ENCODE data around the gene VPS26C. TPM values are rescaled to one million over a fixed set of nuclear protein-coding genes. Genes with fewer than 3 reads are reported as not detected.
A peak's percentile ranks its signal among the peaks of the same experiment; 100 is the strongest.

VPS26C gene
- total and polyA plus RNA-seq, 2 of the 13 experiments (the other 11 are each of a cell fraction or from before 2014, with no cell fraction given): 30.3 to 39.7 TPM

DNA sequence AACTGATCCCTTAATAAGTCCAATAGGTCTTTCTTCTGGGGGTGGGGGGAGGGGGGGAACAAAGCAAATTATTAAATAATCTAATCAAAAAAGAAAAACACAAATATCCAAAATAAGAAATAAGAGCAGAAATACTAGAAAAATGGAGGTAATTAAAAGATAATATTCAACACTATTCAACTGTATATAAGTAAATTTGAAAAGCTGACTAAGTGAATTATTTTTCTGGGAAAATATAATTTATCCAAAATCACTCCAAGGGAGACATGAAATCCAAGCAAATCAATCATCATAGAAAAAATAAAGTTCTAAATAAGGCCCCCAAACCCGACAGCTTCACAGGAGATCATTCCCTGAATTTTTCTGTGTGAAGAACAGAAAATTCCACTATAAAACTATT, 18.8 kb downstream of the VPS26C start:
- Histone ChIP-seq H3K27me3 (ENCODE audit: control insufficient read depth in 1 of 2, insufficient read depth in 2 of 2, low read length in 2 of 2) (no peaks in the 10 kb centered on the region), H3K79me2 (ENCODE audit: insufficient read depth, low read length) (peaks cover 70% of the 10 kb centered on the region), H2AFZ (ENCODE audit: low read length) (no peak overlapping the region), H3K4me1 (ENCODE audit: insufficient read depth, low read length) (no peaks in the 10 kb centered on the region), H3K9ac (ENCODE audit: insufficient read depth, low read depth, low read length) (no peak overlapping the region), H4K20me1 (ENCODE audit: insufficient read depth, low read length) (no peaks in the 10 kb centered on the region), H3K36me3 (replicated peaks in 1 of 2; ENCODE audit: control insufficient read depth in 1 of 2, insufficient read depth in 2 of 2, low read length in 2 of 2) (no peaks in the 10 kb centered on the region), H3K4me2 (ENCODE audit: low read depth, low read length) (no peak overlapping the region), H3K27ac (ENCODE audit: extremely low read length, insufficient read depth, low read length) (no peak overlapping the region), H3K9me3 (ENCODE audit: low read length) (no peaks in the 10 kb centered on the region), H3K4me3 (replicated peaks in 1 of 3; ENCODE audit: insufficient read depth in 1 of 3, low read depth in 2 of 3, low read length in 3 of 3) (no peak overlapping the region)
- no TSS peak for BruUV-seq (replicated peaks)
- WGBS (ENCODE audit: low lambda C conversion rate): 97% methylated on average over 1 of the region's 1 CpG
- no peak for ATAC-seq
- in situ Hi-C loops (cut with HindIII; ENCODE audit: extremely low pct_ligation_motif_present, low pct_unique_long_range_greater_than_20kb) (no loop called here), intact Hi-C loops (cut with micrococcal nuclease; ENCODE audit: unreplicated experiment) (no loop called here)
- CTCF ChIA-PET (ENCODE audit: low intra/inter-chr PET ratio, low total read pairs): no interaction called here
- TF ChIP-seq NFRKB (IDR thresholded peaks at IDR 0.05) (no peak), EP300 (IDR thresholded peaks at IDR 0.05; ENCODE audit: low read depth in 2 of 2, low read length in 2 of 2) (no peak), EP300 (CRISPR knock-in tag; IDR thresholded peaks at IDR 0.05; ENCODE audit: borderline replicate concordance) (no peak), SYNCRIP (IDR thresholded peaks at IDR 0.05; ENCODE audit: insufficient read depth, low read depth, low read length) (no peak), SRY (CRISPR knock-in tag; IDR thresholded peaks at IDR 0.05) (no peak), MAFK (conservative IDR thresholded peaks at IDR 0.05 in 1 of 2, IDR thresholded peaks at IDR 0.05 in 1 of 2; ENCODE audit: low read length in 2 of 2) (0 out of 4 replicates have a peak, but pooled peaks of 1 of the 2 experiments have one; percentile 7), CC2D1A (CRISPR knock-in tag; IDR thresholded peaks at IDR 0.05) (no peak), POLR2AphosphoS5 (IDR thresholded peaks at IDR 0.05; ENCODE audit: low read depth, low read length) (no peak)
- POLR2A ChIA-PET: no interaction called here
- no peak for DNase-seq (ENCODE audit: low spot score)
- no peak for FAIRE-seq

DNA sequence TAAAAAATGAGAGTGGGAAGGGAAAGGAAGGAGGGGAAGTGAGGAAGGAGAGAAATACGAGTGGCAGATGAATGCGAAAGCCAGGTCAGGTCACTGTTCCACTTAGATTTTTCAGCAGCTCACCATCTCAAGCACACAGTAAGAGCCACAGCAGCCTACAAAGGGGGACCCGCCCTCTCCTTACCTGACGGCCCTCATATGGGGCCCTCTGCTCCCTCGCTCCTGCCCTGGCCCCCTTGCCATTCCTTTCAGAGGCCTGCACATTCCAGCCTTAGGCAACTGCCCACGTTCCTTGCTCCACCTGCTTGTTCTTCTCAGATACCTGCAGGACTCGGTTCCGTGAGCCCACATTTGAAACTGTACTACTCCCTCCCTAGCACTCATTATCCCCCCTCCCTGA, 22.0 kb downstream of the VPS26C start:
- Histone ChIP-seq H3K9ac (ENCODE audit: insufficient read depth, low read depth, low read length) (no peak overlapping the region), H3K4me3 (replicated peaks in 1 of 3; ENCODE audit: insufficient read depth in 1 of 3, low read depth in 2 of 3, low read length in 3 of 3) (no peak overlapping the region), H3K4me1 (ENCODE audit: insufficient read depth, low read length) (no peaks in the 10 kb centered on the region), H3K27me3 (ENCODE audit: control insufficient read depth in 1 of 2, insufficient read depth in 2 of 2, low read length in 2 of 2) (no peaks in the 10 kb centered on the region), H2AFZ (ENCODE audit: low read length) (no peak overlapping the region), H3K27ac (ENCODE audit: extremely low read length, insufficient read depth, low read length) (no peak overlapping the region), H3K9me3 (ENCODE audit: low read length) (no peaks in the 10 kb centered on the region), H3K79me2 (ENCODE audit: insufficient read depth, low read length) (peaks cover 51% of the 10 kb centered on the region), H3K4me2 (ENCODE audit: low read depth, low read length) (no peak overlapping the region), H4K20me1 (ENCODE audit: insufficient read depth, low read length) (no peaks in the 10 kb centered on the region), H3K36me3 (replicated peaks in 1 of 2; ENCODE audit: control insufficient read depth in 1 of 2, insufficient read depth in 2 of 2, low read length in 2 of 2) (peaks cover 1 to 10% of the 10 kb centered on the region in 2 experiments; a peak in 2 of 5 replicates)
- CTCF ChIA-PET (ENCODE audit: low intra/inter-chr PET ratio, low total read pairs): no interaction called here
- intact Hi-C loops (cut with micrococcal nuclease; ENCODE audit: unreplicated experiment): no loop called here
- ATAC-seq (no peak), DNase-seq (ENCODE audit: low spot score) (no peak), FAIRE-seq (no peak)
- 97% methylated on average over 8 of the region's 8 CpGs for WGBS (ENCODE audit: low lambda C conversion rate)
- in situ Hi-C loops (cut with HindIII; ENCODE audit: extremely low pct_ligation_motif_present, low pct_unique_long_range_greater_than_20kb): no loop called here
- BruUV-seq (replicated peaks): no TSS peak
- POLR2A ChIA-PET: no interaction called here
- TF ChIP-seq RCOR2 (CRISPR knock-in tag; IDR thresholded peaks at IDR 0.05) (no peak), ZMYM3 (CRISPR knock-in tag; IDR thresholded peaks at IDR 0.05) (no peak), ZFP36L2 (CRISPR knock-in tag; IDR thresholded peaks at IDR 0.05) (no peak), GFI1 (CRISPR knock-in tag; IDR thresholded peaks at IDR 0.05; ENCODE audit: borderline replicate concordance) (no peak), ZNF292 (CRISPR knock-in tag; IDR thresholded peaks at IDR 0.05; ENCODE audit: borderline replicate concordance, low read depth) (no peak), ZFP36L1 (CRISPR knock-in tag; IDR thresholded peaks at IDR 0.05) (no peak), ZNF790 (CRISPR knock-in tag; IDR thresholded peaks at IDR 0.05; ENCODE audit: borderline replicate concordance) (no peak), FIP1L1 (IDR thresholded peaks at IDR 0.05; ENCODE audit: borderline replicate concordance, insufficient read depth, low read depth, low read length) (no peak), HDAC6 (IDR thresholded peaks at IDR 0.05; ENCODE audit: low read depth, low read length) (no peak), ZNF296 (CRISPR knock-in tag; conservative IDR thresholded peaks at IDR 0.05) (no peak), KLF15 (CRISPR knock-in tag; IDR thresholded peaks at IDR 0.05; ENCODE audit: borderline replicate concordance) (no peak)
- TF ChIP-seq, protein P1, sequence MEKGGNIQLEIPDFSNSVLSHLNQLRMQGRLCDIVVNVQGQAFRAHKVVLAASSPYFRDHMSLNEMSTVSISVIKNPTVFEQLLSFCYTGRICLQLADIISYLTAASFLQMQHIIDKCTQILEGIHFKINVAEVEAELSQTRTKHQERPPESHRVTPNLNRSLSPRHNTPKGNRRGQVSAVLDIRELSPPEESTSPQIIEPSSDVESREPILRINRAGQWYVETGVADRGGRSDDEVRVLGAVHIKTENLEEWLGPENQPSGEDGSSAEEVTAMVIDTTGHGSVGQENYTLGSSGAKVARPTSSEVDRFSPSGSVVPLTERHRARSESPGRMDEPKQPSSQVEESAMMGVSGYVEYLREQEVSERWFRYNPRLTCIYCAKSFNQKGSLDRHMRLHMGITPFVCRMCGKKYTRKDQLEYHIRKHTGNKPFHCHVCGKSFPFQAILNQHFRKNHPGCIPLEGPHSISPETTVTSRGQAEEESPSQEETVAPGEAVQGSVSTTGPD (CRISPR knock-in tag; IDR thresholded peaks at IDR 0.05): no peak

Data from HepG2 (cell line).